NCI-H2227 treated with DMSO at 0.1 percent for 48 hours (cell line): ENCODE data around the gene LRRC26.
A peak's percentile ranks its signal among the peaks of the same experiment; 100 is the strongest.

ENCODE experiments used
- DNase-seq: peaks from one replicate; lab custom pipeline; 2025; lab: John Stamatoyannopoulos, UW

The LRRC26 gene

DNA sequence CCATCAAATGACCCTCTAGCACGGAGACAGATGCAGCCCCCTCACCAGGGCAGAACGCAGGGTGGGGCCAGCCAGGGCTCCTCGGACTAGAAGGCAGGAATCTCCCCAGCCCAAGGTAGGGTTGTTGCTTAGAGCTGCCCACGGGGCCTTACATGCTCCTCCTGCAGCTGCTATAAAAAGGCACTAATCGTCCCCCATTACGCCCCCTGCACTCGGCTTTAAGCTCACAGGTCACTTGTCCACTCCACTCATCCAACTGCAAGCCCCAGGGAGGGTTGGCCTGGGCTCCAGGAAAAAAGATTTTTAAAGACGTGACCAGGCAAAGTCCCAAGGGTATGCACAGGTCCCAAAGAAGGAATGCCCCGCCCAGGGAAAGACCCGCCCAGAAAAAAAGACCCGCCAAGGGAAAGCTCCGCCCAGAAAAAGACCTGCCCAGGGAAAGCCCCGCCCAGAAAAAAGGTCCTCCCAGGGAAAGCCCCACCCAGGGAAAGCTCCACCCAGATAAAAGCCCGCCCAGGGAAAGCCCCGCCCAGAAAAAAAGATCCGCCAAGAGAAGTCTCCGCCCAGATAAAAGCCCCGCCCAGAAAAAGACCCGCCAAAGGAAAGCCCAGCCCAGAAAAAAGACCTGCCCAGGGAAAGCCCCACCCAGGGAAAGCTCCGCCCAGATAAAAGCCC is 19.8 kb downstream of the LRRC26 start:
- no peak for DNase-seq

DNA sequence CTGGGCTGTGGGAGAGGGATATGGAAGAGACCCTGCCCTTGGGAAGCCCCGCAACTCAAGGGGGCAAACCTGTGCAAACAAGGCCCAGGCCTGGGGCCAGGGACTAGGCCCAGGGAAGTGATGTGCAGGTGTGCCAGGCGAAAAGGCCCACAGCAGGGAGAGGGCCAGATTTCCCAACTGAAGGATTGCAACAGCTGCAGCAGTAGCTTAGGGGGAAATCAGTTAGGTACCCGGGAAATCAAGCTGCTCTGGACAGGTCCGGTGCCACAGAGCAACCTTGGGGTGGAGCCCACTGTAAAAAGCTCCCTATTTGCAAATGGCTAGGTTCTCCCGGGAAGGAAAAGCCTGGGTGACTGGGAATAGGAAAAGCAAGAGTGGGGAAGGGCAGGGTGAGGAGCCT is 20.5 kb downstream of the LRRC26 start:
- no peak for DNase-seq

DNA sequence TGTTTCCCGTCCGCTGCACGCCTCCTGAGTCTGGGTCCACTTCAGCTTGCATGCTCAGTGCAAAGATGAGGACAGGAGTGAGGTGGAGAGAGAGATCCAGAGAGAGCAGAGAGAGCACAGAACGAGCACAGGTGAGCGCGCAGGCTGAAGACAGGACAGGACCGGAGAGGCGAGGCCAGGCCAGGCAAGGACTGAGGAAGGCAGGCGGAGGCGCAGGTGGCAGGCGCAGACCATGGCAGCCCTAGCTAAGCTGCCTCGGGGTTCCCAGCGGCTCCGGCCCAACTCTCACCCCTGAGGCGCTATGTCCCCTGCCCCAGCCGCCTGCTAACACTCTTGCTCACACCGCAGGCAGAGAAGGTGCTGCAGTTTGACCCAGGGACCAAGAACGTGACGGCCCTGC is 21.2 kb downstream of the LRRC26 start:
- DNase-seq = no peak

DNA sequence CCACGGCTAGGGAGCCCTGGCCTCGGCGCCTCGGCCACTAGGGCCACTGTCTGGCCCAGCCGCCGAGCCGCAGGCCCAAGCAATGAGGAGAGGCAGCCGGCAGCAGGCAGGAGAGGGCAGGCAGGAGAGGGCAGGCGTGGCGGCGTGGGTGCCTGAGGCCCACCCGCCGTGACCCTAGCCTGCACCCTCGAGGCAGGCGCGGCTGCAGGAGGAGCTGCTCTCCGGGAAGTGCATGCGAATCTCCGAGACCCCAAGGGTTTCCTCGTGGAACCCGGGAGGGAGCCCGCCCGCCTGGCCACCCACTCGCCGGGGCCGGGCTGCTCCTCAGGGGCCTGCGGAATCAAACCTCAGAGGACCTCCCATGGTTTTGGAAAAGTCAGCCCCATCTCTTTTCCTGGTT is 21.6 kb downstream of the LRRC26 start:
- DNase-seq = no peak

DNA sequence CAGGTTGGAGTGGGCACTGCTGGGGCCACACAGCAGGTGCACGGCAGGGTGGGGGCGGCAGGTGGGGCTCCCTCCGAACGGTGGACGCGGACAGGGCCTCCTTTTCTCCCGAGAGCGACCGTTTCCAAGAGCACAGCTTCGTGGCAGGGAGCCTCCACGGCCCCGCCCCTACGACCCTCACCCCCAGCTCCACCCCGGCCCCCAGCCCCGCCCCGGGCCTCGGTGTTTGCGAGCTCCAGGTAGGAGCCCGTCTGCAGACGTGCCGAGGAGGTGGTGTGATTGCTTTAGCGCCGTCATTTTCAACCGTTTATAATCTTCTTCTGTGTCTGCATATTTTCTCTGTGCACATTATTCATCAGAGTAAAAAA is 22.1 kb downstream of the LRRC26 start:
- DNase-seq = no peak

DNA sequence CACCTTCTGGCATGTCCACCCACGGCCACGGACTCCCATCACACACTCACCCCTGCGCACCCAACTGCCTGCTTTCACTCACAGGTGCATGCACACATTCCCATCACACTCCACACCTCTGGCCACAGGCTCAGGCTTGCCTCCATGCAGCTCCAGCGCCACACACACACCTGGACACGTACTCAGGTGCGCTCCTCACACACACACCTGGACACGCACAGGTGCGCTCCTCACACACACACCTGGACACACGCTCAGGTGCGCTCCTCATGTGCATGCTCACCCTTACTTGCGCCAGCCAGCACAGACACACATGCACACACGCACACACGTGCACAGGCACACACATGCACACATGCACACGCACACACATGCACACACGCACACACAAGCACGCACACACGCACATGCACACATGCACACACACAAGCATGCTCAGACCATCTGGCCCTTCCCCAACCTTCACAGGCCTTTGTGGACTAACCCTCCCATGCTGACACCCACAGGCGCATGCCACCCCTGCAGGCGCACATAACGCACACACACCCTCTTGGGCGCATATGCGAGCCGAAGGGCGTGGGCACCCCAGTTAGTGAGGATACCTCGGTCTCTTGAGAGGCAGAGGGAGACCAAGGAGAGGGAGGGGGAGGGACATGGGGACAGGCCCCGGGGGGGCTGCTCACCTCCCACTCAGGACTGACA is 22.6 kb downstream of the LRRC26 start:
- DNase-seq = no peak

DNA sequence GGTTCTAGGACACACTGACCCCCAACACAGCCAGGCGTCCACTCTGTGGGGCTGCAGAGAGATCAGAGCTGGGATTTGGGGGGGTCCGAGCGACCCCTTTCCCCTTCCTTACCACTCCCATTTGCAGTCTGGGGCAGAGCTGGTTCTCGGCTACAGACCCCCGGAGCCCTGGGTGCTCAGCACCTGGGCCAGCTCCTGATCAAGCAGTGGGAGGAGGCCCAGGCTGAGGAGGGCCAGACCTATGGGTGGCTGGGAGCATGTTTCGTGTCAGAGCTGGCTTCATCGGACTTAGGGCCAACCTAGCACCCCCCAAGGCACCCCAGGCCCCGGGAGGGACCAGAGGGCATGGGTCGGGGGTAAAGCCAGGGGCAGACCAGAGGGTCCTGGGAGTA is 23.3 kb downstream of the LRRC26 start:
- DNase-seq = no peak

DNA sequence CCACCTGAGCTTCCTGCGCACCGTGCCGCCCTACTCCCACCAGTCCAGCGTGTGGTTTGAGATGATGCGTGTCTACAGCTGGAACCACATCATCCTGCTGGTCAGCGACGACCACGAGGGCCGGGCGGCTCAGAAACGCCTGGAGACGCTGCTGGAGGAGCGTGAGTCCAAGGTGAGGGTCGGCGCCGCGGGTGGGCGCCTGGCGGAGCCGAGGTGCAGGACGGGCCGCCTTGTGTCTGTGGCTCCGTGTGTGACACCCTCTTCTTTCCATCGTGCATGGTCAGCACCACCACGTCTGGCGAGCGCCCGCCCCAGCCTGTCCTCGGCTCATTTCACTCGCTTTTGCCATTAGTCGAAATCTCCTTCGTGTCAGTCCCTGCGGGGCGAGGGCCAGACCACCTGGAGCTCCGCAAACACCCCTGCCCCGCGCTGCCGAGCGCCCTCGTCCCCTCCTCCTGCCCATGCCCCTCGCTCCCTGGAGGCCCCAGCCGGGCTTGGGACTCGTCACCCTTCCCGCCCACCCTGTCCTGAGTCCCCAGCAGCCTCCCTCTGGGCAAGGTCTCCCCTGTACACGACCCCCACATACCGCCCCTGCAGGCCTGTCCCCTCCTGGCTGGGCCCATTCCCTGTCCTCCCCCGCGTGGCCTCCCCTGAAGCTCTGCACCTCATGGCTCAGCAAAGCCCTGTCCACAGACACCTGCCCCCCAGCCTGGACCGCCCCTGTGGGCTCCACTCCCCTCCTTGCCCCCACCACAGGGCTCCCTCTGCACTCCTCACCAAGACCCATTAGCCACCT is 23.9 kb downstream of the LRRC26 start:
- DNase-seq = no peak

DNA sequence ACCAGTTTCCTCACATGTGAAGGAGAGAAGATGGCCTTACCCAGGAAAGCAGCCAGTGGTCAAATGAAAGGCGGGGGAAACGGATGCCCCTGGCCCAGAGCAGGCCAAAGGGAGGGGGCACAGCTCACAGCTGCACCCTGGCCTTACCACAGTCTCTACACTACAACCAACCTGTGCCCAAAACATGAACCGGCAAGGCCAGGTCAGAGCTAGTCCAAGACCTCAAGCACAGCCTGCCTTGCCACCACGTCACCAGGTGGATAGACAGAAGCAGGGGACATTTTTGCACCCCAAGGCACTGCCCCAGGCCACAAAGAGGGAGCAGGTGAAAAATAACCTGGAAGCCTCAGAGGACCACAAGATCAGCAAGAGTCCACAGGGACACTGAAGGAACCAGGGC is 26.4 kb downstream of the LRRC26 start:
- DNase-seq = no peak

DNA sequence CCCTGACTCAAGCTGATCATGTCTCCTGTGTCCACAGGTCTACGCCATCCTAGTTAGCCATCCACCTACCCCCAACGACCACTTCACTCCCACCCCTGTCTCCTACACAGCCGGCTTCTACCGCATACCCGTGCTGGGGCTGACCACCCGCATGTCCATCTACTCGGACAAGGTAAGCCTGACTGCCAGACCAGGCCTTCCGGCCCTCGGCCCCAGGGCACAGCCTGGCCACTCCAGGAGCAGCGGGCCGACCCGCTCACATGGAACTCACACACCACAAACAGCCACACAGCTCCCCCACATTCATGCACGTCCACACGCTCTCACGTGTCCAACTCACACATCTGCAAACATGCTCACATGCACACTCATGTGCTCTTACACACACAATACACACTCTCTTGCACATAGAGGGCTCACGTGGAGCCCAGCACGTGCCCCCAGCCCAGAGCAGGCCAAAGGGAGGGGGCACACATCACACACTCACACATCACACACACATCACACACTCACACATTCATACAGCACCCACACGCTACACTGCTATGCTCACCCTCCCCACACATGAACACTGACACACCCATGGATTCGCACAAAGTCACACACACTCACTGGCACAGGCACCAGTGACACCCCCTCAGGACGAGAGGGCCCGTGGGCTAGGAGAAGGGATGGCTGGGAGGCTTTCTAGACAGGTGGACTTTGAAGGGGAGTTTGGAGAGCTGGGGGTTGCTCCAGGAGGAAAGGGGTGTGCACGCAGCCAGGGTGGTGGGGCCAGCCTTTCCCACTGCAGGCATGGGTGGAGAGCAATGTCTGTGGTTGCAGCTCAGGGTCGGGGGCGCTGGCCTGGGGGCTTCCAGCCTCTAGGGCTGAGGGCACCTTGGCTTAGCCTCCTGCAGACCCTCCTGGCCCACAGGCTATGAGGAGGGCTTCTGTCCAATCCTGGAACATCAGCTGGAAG is 27.6 kb downstream of the LRRC26 start:
- DNase-seq = no peak

DNA sequence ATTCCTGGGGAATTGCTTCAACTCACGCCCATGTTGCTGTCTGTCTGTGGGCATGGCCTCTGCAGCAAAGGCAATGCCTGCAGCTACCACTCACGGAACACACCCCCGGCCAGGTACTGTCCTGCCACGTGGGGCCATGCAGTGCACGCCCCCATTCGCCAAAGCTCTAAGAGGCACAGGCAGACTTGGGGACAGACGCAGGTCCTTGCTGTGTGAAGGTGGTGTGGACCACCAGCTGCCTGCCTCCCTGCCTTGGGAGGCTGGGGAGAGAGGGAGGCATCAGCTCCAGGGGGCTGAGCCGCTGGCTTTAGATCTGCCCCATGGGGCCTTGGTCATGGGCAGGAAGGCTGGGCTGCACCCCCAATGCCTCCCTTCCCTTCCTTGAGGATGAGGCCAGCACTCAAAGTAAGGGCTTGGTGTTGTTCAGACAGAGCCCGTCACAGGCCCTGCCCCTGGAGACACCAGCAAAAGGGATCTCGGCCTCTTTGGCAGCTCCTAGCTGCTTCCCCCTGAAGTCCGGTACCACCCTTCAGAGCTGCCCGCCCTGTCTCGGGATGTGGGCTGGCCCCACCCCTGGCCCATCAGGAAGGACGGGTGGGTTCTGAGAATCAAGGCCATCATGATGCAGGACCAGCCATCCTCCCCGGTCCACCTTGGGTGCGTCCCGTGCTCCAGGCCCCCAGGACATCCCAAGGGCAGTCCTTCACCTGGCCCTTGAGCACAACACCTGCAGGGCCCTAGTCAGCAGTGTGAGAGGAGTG is 28.6 kb downstream of the LRRC26 start:
- no peak for DNase-seq

DNA sequence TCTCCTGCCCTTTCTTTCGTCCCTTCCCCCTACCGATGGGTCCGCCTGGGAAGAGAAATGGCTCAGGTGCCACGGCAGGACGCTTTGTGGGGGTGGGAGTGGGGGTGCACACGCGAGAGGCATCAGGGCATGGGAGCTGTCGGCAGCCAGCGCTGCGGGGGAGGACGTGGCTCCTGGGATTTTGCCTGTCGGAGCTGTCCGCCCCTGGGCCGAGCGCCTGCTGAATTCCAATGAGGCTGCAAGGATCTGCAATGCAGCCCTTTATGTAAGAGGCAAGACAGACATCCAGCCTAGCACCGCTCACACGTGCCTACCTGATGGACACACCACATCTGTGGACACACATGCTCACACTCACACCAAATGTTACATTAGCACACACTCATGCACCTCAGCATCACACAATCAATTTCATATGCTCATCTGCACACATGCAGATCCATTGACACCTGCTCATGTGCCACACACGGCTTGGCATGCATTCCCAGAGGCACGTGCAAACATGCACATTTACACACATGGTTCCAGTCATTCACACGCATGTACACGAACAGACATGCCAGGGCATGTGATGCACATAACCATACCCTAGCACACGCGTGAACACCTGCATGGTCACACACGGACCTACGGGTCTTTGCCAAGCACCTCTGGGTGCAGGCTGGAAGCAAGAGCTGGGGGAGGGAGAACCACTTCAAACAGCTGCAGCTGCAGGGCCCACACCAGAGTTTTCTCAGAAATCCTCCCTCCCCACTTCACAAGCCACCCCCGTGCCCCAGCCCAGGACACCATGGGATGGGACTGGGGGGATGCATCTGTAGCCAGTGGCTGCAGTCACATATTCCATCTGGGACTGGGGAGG is 29.5 kb downstream of the LRRC26 start:
- DNase-seq = no peak

DNA sequence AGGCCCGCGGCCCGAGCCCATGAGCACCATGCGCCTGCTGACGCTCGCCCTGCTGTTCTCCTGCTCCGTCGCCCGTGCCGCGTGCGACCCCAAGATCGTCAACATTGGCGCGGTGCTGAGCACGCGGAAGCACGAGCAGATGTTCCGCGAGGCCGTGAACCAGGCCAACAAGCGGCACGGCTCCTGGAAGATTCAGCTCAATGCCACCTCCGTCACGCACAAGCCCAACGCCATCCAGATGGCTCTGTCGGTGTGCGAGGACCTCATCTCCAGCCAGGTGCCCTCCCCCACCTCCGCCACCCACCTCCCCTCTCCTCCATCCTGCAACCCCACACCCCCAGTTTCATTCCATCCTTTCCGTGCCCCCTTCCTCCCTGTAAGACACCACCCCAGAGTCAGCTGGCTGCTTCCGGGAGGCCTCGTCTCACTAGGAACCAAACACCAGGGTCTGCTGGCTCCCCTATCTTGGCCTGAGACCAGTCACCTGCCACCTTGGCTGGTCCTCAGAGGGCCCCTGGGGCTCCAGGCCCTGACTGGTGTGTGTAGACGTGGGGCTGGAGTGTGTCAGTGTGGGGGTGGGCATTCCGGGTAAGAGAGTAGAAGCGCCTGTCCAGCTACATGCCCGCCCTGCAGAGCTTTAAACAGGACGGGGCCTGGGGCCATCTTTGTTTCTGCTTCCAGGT is 30.2 kb downstream of the LRRC26 start:
- no peak for DNase-seq

DNA sequence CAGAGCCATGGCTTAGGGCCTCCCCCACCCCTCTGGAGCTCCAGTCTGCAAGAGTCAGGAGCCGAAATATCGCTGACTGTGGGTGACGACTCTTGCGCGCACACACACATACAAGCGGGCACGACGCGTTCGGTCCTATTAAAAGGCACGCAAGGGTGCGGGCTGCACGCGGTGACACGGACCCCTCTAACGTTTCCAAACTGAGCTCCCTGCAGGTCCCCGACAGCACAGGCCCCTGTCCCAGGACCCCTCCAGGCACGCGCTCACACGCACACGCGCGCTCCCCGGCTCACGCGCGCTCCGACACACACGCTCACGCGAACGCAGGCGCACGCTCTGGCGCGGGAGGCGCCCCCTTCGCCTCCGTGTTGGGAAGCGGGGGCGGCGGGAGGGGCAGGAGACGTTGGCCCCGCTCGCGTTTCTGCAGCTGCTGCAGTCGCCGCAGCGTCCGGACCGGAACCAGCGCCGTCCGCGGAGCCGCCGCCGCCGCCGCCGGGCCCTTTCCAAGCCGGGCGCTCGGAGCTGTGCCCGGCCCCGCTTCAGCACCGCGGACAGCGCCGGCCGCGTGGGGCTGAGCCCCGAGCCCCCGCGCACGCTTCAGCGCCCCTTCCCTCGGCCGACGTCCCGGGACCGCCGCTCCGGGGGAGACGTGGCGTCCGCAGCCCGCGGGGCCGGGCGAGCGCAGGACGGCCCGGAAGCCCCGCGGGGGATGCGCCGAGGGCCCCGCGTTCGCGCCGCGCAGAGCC is 31.0 kb downstream of the LRRC26 start, which contains the start of gene GRIN1:
Gene GRIN1, plus strand, starts transcription at position 433 of the 746 bp plus-strand sequence. CDS start 333 bp downstream, outside the sequence.
- no peak for DNase-seq

DNA sequence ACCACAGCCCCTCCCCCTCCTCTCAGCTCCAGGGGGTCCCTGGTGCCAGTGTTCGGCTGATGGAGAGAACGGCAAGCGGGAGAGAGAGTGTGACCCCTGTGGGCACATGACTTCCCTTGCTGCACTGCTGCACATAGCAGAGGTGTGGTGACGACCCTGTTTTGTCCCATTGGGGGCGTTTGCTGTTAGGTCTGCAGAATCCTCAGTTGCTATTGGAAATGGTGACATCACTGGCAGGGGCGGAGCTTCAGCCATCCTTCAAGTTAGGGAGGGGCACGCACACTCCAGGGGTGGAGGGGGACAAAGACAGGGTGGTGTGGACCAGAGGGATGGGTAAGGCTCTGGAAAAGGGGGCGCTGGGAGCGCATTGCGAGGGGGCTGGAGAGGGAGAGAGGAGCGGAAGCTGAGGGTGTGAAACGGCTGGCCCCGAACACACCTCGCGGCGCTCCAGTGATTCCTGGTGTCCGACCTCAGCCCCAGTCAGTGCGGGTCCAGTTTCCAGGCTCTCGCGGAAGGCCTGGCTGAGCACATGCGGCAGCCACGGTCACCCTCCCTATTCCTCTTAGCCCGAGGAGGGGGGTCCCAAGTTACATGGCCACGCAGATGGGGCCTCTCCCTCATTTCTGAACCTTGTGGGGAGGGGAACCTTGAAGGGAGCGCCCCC is 31.7 kb downstream of the LRRC26 start:
- DNase-seq = peak; percentile 68

DNA sequence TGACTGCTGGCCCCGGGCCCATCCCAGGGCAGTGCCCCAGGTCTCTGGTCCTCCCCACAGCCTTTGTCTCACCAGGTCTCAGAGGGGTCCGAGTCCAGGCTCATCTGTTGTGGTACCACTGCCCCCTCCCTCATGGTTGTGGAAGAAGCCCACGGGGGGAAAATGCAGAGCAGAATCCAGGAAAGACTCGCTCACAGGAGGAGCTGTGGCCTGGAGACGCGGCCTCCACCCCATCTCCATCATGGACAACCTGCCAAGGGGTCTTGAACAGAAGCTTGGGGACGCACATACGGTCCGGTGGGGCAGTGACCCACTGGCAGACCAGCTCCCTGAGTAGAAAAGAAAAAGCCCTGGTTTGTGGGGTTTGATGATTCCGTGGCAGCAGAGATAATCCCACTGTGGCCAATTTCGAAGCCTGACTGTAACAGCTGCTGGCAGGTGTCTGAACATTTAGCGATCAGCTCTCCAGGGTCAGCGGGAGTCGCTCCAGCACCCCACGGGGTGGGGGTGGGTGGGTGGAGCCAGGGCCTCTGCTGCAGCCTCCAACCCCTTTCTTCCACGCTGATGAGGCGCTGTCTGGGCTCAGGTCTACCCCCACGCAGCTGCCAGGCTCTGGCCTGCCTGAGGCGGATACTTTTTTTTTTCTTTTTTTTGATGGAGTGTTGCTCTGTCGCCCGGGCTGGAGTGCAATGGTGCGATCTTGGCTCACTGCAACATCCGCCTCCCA is 32.8 kb downstream of the LRRC26 start:
- DNase-seq = no peak

DNA sequence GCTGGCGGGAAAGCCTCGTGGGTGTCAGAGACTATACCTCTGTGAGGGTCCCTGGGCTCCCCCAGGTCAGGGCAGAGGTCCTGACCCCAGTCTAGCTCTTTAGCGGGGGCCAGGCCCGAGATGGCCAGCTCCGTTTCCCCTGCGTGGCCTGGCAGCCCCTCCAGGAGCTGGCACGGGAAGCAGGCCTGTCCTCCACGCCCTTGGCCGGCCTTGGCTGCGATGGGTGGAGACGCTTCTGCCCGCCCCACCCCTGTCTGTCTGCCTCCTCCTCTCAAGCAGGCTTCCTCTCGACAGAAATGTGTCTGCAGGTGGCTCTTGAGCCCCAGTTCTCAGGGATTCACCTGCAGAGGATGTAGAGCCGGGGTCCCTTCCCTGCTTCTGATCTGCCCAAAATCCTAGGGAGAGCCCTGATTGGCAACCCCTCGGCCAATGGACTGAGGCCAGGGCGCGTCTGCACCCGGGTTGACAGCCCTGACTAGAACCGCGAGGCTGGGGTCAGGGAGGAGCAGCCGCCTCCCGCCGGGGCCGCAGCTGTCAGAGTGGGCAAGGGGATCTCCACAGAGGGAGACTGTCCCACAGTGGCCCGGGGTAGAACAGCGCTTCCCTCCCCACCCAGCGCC is 33.5 kb downstream of the LRRC26 start:
- no peak for DNase-seq
